Measurements from ENCODE around the gene PDE4C.
A peak's percentile ranks its signal among the peaks of the same experiment; 100 is the strongest.

The PDE4C gene

GRCh38 chr19:18231775-18232174 is 5.5 kb upstream of the PDE4C start:
- H3K4me1 ChIP-seq (ENCODE audit: low read depth, poor library complexity, severe bottlenecking), result no peaks in the 10 kb centered on the region
- no peaks in the 10 kb centered on the region for H4K20me1 ChIP-seq (ENCODE audit: insufficient read depth)
- no peak overlapping the region for H3K4me2 ChIP-seq
- no peak for TF ChIP-seq CTCF (conservative IDR thresholded peaks at IDR 0.05; ENCODE audit: low read depth, low read length)
- no peak overlapping the region for H3K4me3 ChIP-seq (IDR thresholded peaks at IDR 0.05; ENCODE audit: insufficient read depth, low read depth, low read length)
- H3K27me3 ChIP-seq (ENCODE audit: insufficient read depth, low read depth), result peaks cover 78% of the 10 kb centered on the region
- H3K9ac ChIP-seq, result no peak overlapping the region
- H3K36me3 ChIP-seq (ENCODE audit: insufficient read depth), result no peaks in the 10 kb centered on the region
- H2AFZ ChIP-seq (ENCODE audit: low read depth), result no peak overlapping the region
- no peak overlapping the region for H3K27ac ChIP-seq
- H3K79me2 ChIP-seq (ENCODE audit: insufficient read depth, low read depth), result no peaks in the 10 kb centered on the region

GRCh38 chr19:18230941-18231734 is 4.9 kb upstream of the PDE4C start:
- Histone ChIP-seq H2AFZ (ENCODE audit: low read depth) (no peak overlapping the region), H3K36me3 (ENCODE audit: insufficient read depth) (no peaks in the 10 kb centered on the region), H3K4me1 (ENCODE audit: low read depth, poor library complexity, severe bottlenecking) (no peaks in the 10 kb centered on the region), H3K9ac (no peak overlapping the region), H3K27me3 (ENCODE audit: insufficient read depth, low read depth) (peaks cover 74% of the 10 kb centered on the region), H3K4me3 (IDR thresholded peaks at IDR 0.05; ENCODE audit: insufficient read depth, low read depth, low read length) (no peak overlapping the region), H4K20me1 (ENCODE audit: insufficient read depth) (no peaks in the 10 kb centered on the region), H3K79me2 (ENCODE audit: insufficient read depth, low read depth) (no peaks in the 10 kb centered on the region), H3K4me2 (no peak overlapping the region), H3K27ac (no peak overlapping the region)
- no peak for TF ChIP-seq CTCF (conservative IDR thresholded peaks at IDR 0.05; ENCODE audit: low read depth, low read length)

GRCh38 chr19:18229915-18230314 is 3.7 kb upstream of the PDE4C start:
- Histone ChIP-seq H3K4me2 (no peak overlapping the region), H4K20me1 (ENCODE audit: insufficient read depth) (no peaks in the 10 kb centered on the region), H3K27ac (no peak overlapping the region), H3K36me3 (ENCODE audit: insufficient read depth) (no peaks in the 10 kb centered on the region), H3K79me2 (ENCODE audit: insufficient read depth, low read depth) (no peaks in the 10 kb centered on the region), H2AFZ (ENCODE audit: low read depth) (no peak overlapping the region), H3K4me1 (ENCODE audit: low read depth, poor library complexity, severe bottlenecking) (peaks cover 5% of the 10 kb centered on the region), H3K9ac (no peak overlapping the region), H3K27me3 (ENCODE audit: insufficient read depth, low read depth) (peaks cover 72% of the 10 kb centered on the region), H3K4me3 (IDR thresholded peaks at IDR 0.05; ENCODE audit: insufficient read depth, low read depth, low read length) (no peak overlapping the region)
- TF ChIP-seq CTCF (conservative IDR thresholded peaks at IDR 0.05; ENCODE audit: low read depth, low read length), result no peak

- Histone ChIP-seq H3K4me1 (ENCODE audit: low read depth, poor library complexity, severe bottlenecking) (peaks cover 7% of the 10 kb centered on the region), H3K9ac (no peak overlapping the region), H3K4me3 (IDR thresholded peaks at IDR 0.05; ENCODE audit: insufficient read depth, low read depth, low read length) (no peak overlapping the region), H3K27me3 (ENCODE audit: insufficient read depth, low read depth) (peaks cover 70% of the 10 kb centered on the region), H3K4me2 (no peak overlapping the region), H4K20me1 (ENCODE audit: insufficient read depth) (no peaks in the 10 kb centered on the region), H3K36me3 (ENCODE audit: insufficient read depth) (no peaks in the 10 kb centered on the region), H3K27ac (no peak overlapping the region), H3K79me2 (ENCODE audit: insufficient read depth, low read depth) (no peaks in the 10 kb centered on the region), H2AFZ (ENCODE audit: low read depth) (no peak overlapping the region)
- peak; percentile 69 for TF ChIP-seq CTCF (conservative IDR thresholded peaks at IDR 0.05; ENCODE audit: low read depth, low read length)
Measured at GRCh38 chr19:18229474-18229873, 3.2 kb upstream of the PDE4C start.
